Fibroblast of lung (primary cell): ENCODE measurements around the gene FBXW5.

Experiments used
- CTCF ChIP-seq, 2 donors: IDR thresholded peaks in 1 of 2; conservative IDR thresholded peaks in 1 of 2; 1 replicate in 1 of 2; 2 replicates in 1 of 2; pipeline ENCODE4 v1.5.1; 2011 to 2012; ENCODE audit warnings: low read length in 2 of 2, control low read depth in 1 of 2, inconsistent platforms in 1 of 2, low read depth in 1 of 2, mild to moderate bottlenecking in 1 of 2
- EZH2 ChIP-seq: IDR thresholded peaks from 2 replicates; pipeline ENCODE4 v1.5.1; 2012; ENCODE audit warnings: low read length, control low read depth, mild to moderate bottlenecking; ENCODE audit errors: missing control alignments

GRCh38 chr9:136991993-136992818 lies 47.7 kb upstream of the FBXW5 start, which contains the start of gene PAXX:
- TF ChIP-seq CTCF (conservative IDR thresholded peaks at IDR 0.05 in 1 of 2, IDR thresholded peaks at IDR 0.05 in 1 of 2; ENCODE audit: low read depth in 1 of 2, low read length in 2 of 2): no peak
- no peak for TF ChIP-seq EZH2
